Measurements from ENCODE around the gene EIF3I.

The EIF3I gene

DNA sequence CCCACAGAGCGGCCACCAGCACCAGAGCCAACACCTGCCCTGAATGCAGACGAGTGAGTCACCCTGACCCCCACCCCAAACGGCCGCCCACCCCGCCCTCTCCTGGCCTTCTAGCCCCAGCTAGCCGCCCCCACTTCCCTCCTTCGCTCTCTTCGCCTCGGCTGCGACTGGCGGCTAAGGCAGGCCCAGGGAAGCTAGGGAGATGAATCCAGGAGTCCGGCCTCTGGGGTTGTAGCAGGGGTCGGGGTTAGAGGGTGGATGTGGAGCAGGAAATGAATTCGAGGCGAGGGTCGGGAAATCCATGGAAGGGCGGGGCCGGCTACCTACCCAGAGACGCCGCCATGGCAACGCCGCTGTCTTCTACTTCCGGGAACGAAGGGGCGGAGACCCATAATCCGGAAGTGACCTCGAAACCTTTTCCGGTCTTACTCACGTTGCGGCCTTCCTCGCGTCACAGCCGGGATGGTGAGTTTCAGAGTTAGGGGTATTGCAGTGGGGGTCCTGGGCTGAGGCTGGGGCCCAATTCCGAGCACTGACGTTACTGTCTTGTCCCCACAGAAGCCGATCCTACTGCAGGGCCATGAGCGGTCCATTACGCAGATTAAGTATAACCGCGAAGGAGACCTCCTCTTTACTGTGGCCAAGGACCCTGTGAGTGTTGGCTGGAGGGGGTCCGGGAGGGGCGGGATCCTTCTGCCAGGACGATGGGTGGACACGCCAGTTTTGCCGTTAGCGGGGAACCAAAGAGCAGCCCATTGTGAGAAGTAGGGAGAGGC lies at the start of gene EIF3I, which contains the start of gene TMEM234:
Gene EIF3I, plus strand, starts transcription at position 428 of the 776 bp plus-strand sequence. Its CDS starts 35 bp downstream, at position 463.
Gene TMEM234, minus strand, starts transcription at position 374 of the 776 bp plus-strand sequence. Its CDS starts 31 bp downstream, at position 343.
- peak; percentile 82 to 85 for DNase-seq (ENCODE audit: low read depth in 2 of 2)

DNA sequence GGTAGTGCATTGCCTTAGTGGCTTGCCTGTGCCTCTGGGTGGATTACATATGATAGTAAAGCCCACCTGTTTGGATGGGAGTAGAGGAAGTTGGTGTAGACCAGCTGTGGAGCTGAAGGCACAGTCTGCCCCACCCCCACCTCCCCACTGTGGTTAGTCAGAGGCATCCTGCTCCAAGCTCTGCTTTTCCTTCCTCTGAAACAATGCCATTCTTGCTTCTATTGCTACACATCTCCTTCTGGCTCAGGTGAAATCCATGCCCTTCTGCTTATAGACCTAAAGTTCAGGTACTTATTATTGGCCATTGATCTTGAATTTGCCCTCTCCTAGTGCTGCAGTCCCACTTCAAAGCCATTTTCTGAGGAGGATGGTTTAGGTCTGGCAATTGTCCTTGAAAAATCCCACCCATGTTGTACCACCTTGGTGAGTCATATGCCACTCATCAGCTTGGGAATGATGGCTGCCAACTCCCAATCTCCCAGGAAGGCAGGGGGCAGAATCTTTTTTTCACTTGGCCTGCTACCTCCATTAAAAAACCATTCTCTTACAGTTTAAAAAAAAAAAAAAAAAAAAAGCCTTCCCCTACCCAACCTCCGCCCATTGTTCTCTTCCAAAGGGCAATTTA lies 49.5 kb upstream of the EIF3I start:
- no peak for DNase-seq (ENCODE audit: low read depth in 2 of 2)

DNA sequence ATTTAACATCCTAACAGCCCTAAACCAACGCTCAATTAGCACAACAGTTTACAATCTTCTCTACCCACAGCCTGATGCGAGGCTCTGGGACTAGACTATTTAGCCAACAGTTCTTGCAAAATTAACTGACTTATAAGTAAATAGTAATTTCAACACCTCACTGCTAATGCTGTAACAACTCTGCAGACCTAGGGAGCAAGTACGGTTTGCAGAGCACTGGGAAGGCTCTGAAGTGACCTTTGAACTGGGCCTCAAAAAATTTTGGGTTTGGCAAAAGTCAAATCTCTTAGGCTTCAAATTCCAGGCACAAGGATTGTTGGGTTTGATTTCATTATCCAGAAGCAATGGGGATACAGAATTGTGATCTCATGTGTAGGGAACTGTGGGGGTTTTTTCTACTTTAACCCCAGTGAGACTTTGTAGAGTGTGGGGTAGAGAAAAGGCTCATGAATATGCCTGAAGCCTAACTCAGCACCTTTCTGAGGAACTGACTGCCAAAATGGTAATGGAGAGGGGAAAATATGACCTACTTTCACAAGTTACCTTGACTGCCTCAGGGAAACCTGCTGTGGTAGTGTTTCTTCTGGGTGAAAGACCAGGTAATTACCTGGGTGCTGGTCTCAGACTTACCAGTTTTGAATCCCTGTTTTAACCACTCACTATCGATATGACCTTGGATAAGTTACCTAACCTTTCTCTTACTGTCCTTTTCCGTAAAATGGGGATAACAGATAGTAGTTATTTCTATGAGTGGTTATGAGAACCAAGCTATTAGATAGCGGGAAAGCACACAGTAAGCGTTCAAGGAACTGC lies 43.6 kb upstream of the EIF3I start:
- no peak for DNase-seq (ENCODE audit: low read depth in 2 of 2)

DNA sequence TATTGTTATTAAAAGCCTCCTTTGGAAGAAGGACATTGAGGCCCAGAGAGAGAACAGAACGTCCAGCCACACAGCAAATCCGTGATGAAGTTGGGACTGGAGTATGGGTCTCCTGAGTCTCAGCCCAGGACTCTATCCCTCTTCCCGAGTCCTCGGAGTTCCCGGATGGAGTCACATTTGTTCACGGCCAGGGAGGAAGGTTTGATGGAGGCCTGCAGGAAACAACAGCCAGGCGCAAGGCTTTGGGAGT lies 43.1 kb upstream of the EIF3I start:
- no peak for DNase-seq (ENCODE audit: low read depth in 2 of 2)

DNA sequence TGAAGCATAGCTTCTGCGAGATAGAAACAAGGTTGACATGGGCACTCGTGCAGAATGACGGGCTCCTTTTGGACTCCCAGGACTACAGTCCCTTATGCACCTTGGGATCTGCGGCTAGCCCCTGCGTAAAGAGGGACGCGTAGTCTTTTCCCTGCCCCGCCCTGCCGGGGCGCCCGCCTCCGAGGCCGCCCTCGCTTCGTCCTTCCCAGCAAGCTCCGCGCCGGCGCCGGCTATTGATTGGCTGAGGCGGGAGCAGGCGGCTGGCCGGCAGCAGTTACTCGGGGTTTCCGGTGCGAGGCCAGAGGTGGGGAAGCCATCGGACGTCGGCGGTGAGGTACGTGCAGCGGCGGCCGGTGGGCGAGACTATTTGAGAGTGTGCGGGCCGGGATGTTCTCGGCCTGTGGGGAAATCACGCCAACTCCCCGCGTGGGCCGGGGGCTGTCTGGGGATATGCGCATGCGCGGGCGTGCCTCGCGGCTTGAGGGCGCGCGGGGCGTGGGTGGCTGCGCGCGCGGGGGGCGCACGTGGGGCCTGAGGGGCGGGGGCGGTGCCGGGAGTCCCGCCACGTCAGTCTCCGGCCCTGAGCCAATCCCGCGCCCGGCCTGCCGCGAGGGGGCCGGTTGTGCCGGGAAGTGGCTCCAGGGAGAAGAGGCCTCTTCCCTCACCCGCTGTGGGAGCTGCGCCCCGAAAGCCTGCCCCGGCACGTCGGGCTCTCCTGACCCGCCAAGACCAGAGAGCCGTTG lies 42.6 kb upstream of the EIF3I start, which contains the start of gene TXLNA:
Gene TXLNA, plus strand, starts transcription at position 233 of the 743 bp plus-strand sequence. CDS start 671 bp downstream, outside the sequence.
- peak; percentile 84 to 86 for DNase-seq (ENCODE audit: low read depth in 2 of 2)

DNA sequence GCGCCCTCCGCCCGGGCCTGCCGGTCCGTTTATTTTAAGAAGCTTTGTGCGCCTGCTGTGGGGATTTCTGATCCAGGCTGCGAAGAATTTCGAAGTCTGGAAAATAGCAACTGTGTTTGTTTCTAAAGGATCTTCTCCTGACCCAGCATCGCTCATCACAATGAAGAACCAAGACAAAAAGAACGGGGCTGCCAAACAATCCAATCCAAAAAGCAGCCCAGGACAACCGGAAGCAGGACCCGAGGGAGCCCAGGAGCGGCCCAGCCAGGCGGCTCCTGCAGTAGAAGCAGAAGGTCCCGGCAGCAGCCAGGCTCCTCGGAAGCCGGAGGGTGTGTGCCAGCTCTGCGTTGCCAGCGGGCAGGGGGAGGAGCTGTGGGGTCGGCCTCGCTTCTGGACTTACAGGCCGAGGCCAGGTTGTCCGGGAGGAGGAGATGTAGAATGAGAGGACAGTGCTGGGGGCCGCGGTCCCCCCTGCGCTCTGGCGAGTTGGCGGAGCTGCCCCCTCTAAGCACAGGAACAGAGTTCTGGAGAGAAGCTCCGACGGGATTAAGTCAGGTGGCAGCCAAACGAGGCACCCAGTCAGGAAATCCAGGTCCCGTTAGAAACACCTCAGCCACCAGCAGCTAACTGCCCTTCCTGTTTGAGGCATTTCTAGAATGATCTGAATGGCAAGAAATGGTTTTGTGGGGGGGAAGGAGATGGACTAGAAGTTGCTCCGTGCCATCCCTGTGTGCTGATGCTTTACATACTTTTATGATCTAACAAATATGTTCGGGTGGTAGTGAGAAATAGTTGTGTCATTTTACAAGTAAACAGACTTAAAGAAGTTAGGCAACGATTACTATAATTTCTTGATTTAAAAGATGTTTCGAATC lies 41.8 kb upstream of the EIF3I start:
- DNase-seq (ENCODE audit: low read depth in 2 of 2), result no peak

DNA sequence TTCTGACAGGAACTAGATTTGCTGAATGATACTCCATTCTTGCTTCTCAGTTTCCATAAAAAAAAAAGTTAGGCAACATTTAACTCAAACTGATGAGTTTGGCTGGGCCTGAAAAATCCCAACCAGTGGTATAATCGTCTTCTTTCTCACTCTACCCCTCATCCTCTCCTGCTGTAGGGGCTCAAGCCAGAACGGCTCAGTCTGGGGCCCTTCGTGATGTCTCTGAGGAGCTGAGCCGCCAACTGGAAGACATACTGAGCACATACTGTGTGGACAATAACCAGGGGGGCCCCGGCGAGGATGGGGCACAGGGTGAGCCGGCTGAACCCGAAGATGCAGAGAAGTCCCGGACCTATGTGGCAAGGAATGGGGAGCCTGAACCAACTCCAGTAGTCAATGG lies 41.1 kb upstream of the EIF3I start:
- DNase-seq (ENCODE audit: low read depth in 2 of 2), result no peak

DNA sequence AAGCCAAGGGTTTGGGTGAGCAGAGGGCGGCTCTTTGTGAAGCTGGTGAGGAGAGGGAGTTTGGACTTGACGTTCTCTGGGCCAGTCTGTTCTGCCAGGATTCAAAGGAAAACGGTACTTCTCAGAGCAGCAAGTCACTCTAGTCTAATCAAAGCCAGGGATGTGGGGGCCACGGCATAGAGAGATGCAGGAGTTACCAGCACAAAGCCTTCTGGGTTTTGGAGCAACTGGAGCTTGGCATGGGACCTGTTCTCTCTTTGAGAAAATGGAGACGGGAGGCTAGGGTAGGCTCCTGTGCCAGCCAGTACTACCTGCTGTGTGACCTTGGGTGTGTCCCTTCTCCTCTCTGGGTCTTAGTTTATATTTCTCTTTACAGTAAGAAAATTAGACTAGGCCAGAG lies 40.6 kb upstream of the EIF3I start:
- DNase-seq (ENCODE audit: low read depth in 2 of 2), result no peak

DNA sequence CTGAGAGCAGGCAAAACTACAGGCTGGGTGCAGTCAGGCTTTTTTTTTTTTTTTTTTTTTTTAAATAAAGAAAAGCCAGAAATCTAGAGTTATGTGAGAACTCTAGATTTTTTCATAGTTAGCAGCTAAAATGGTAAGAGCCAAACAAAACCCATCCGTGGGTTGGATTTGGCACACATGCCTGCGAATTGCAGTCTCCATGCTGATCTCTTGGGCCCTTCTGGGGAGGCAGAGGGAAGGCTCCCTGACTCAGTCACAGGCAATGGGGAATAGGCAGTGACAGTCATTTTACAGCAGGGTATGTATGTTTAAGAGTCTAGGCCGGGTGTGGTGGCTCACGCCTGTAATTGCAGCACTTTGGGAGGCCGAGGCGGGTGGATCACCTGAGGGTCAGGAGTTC lies 40.1 kb upstream of the EIF3I start:
- DNase-seq (ENCODE audit: low read depth in 2 of 2), result no peak

DNA sequence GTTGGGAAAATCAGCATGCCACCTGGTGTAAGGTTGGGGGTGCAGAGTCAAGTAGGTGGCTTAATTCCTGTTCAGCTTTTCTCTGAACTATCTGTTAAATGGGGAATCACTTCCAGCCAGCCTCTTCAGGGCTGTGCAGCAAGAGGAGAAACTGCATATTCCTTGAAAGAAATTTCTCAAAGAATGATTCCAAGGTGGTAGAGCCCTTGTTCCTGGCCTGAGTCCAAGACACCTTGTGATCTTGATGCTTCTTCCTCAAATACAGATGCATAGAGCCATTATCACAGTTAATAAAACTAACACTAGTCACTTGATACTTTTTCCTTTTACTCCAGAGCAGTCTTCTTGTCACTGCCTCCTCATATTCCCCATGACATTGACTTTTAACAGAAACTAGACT lies 37.6 kb upstream of the EIF3I start:
- no peak for DNase-seq (ENCODE audit: low read depth in 2 of 2)

DNA sequence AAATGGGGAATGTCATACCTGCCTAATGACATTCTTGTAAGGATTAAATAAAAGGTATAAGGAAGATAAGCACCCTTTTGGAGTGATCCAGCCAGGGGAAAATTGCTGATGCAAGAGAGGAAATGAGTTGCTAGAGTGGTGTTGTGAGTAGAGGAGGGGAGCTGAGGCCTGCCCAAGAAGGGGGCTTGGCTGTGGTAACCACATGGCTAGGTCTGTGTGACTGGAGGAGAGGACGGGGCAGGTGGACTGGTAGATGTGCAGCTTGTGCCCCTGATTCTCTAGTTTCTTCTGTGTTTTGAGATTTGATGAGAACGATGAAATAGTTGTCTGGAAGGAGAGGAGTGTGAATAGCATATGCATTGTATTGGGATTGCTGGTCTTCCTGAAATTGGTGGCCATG lies 36.1 kb upstream of the EIF3I start:
- no peak for DNase-seq (ENCODE audit: low read depth in 2 of 2)

DNA sequence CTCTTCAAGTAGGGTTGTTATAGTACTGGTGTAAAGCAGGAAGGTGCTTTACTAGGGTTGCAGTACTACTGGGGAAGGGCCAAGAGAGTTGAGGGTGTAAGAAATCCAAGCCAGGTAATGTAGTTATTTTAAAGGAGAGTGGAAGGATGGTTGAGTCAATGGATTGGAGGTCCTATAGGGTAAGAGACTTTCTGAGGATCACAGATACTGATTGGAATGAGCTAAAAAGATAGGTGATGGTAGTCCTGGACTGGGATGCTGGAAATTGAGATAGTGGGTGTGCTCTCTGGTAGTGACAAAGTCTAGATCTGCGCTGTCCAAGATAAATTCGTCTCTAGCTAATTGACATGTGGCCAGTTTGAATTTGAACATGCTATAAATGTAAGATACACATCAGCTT lies 35.7 kb upstream of the EIF3I start:
- DNase-seq (ENCODE audit: low read depth in 2 of 2), result no peak

DNA sequence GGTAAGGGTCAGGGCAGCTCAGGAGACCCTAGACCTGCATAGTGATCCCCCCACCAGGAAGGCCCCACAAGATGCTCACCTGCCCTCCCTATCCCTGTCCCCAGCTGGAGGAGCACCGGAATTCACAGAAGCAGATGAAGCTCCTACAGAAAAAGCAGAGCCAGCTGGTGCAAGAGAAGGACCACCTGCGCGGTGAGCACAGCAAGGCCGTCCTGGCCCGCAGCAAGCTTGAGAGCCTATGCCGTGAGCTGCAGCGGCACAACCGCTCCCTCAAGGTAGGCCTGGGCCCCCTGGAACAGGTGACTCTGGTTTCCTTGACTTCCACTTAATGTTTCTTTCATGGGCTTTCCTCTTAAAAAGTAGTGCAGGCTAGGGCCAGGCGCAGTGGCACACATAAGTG lies 34.4 kb upstream of the EIF3I start:
- DNase-seq (ENCODE audit: low read depth in 2 of 2), result no peak

DNA sequence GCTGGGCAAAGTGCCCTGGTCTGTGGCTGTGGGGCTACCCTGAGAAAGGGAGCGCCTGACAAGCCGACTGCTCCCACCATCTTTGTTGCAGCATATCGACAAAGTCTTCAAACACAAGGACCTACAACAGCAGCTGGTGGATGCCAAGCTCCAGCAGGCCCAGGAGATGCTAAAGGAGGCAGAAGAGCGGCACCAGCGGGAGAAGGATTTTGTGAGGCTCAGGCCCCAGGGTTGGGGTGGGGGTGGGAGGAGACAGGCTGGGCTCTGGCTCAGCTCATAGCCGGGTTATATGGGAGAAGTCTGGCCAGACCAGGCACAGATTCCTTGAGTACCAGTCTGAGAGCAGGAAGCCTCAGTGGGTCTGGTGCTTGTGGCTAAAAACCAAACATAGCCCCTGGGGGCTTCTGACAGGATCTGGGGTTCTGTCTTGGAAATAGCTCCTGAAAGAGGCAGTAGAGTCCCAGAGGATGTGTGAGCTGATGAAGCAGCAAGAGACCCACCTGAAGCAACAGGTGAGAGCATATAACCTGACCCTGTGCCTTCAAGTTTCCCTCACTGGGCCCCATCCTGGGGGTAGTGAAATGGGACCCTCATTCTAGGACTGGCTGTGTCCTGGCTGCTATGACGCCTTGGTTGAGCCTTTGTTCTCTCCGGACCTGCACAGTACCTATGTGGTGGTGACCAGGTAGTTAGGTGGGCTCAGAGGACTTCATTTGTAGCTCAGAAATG lies 29.8 kb upstream of the EIF3I start:
- DNase-seq (ENCODE audit: low read depth in 2 of 2), result no peak

DNA sequence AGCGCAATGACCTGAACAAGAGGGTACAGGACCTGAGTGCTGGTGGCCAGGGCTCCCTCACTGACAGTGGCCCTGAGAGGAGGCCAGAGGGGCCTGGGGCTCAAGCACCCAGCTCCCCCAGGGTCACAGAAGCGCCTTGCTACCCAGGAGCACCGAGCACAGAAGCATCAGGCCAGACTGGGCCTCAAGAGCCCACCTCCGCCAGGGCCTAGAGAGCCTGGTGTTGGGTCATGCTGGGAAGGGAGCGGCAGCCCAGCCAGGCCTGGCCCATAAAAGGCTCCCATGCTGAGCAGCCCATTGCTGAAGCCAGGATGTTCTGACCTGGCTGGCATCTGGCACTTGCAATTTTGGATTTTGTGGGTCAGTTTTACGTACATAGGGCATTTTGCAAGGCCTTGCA lies 27.2 kb upstream of the EIF3I start:
- no peak for DNase-seq (ENCODE audit: low read depth in 2 of 2)

DNA sequence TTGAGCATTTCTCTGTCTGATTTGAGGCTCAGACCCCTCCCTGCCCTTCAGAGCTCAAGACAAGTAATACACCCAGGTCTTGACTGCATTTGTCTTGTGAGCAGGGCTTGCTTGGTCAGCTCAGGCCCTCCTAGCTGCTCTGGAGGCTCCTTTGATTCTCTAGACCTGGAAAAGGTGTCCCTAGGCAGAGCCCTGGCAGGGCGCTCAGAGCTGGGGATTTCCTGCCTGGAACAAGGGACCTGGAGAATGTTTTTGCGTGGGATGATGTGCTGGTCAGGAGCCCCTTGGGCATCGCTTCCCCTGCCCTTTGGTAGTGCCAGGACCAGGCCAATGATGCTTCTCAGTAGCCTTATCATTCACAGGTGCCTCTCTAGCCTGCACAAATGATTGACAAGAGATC lies 26.7 kb upstream of the EIF3I start:
- no peak for DNase-seq (ENCODE audit: low read depth in 2 of 2)

DNA sequence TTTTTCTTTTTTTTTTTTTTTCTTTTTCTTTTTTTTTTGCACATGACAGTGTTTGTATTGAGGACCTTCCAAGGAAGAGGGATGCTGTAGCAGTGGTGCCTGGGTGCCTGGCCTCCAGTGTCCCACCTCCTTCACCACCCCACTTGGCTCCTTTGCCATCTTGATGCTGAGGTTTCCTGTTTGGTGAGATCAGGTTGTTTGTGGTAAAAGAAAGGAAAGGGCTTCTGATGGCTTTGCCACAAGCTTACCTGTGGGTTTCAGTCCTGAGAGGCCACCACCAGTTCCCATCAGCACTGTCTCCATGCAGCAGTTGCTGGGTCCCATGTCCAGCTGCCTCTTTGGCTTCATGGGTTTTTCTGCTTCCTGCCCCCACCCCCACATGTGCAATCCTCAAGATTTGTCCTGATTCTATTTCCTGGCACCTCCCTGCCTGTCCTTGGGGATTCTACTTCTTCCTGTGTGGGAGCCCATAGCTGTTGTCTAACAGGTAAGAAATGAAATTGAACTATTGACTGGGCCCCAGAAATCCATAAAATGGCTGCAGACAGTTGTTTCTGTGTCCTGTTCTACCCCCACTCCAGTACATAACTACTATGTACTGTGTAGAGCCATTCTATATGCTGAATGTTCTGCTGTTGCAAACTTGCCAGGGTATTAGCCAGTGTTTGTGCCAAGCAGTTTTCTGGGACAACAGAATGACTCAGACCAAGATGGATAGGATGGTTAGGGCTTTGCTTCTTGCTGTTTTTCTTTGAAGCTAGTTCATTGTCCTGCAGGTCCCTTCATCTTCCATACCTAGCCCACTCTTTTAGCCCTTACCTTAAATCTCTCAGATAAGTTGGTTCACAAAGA lies 26.0 kb upstream of the EIF3I start:
- DNase-seq (ENCODE audit: low read depth in 2 of 2), result no peak

DNA sequence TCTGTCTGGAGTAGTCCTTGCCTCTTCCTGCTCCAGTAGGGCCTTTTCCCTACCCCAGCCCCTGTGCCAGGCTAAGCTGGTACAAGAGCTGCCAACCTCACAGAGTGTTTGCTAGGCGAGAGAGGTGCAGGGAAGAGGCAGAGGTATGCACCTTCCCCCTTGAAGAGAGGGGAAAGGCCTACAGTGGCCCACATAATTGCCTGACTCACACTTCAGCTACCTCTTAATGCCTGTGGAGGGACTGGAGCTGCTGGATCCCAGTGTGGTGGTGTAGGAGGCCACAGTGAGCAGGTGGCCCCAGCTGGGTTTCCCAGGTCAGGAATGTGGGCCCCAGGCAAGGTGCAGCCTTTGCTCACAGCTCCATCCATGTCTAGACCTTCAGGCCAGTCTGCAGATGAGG lies 25.1 kb upstream of the EIF3I start:
- DNase-seq (ENCODE audit: low read depth in 2 of 2), result no peak

DNA sequence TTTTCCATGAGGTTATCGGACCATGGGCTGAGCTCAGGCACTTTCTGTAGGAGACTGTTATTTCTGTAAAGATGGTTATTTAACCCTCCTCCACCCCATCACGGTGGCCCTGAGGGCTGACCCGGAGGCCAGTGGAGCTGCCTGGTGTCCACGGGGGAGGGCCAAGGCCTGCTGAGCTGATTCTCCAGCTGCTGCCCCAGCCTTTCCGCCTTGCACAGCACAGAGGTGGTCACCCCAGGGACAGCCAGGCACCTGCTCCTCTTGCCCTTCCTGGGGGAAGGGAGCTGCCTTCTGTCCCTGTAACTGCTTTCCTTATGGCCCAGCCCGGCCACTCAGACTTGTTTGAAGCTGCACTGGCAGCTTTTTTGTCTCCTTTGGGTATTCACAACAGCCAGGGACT lies 24.4 kb upstream of the EIF3I start:
- DNase-seq (ENCODE audit: low read depth in 2 of 2), result no peak

All from activated CD4-positive, alpha-beta T cell treated with anti-CD3 and anti-CD28 coated beads for 24 hours (primary cell).